ENCODE measurements around the gene NAALADL1.
A peak's percentile ranks its signal among the peaks of the same experiment; 100 is the strongest.

The NAALADL1 gene, protein sequence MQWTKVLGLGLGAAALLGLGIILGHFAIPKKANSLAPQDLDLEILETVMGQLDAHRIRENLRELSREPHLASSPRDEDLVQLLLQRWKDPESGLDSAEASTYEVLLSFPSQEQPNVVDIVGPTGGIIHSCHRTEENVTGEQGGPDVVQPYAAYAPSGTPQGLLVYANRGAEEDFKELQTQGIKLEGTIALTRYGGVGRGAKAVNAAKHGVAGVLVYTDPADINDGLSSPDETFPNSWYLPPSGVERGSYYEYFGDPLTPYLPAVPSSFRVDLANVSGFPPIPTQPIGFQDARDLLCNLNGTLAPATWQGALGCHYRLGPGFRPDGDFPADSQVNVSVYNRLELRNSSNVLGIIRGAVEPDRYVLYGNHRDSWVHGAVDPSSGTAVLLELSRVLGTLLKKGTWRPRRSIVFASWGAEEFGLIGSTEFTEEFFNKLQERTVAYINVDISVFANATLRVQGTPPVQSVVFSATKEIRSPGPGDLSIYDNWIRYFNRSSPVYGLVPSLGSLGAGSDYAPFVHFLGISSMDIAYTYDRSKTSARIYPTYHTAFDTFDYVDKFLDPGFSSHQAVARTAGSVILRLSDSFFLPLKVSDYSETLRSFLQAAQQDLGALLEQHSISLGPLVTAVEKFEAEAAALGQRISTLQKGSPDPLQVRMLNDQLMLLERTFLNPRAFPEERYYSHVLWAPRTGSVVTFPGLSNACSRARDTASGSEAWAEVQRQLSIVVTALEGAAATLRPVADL

DNA sequence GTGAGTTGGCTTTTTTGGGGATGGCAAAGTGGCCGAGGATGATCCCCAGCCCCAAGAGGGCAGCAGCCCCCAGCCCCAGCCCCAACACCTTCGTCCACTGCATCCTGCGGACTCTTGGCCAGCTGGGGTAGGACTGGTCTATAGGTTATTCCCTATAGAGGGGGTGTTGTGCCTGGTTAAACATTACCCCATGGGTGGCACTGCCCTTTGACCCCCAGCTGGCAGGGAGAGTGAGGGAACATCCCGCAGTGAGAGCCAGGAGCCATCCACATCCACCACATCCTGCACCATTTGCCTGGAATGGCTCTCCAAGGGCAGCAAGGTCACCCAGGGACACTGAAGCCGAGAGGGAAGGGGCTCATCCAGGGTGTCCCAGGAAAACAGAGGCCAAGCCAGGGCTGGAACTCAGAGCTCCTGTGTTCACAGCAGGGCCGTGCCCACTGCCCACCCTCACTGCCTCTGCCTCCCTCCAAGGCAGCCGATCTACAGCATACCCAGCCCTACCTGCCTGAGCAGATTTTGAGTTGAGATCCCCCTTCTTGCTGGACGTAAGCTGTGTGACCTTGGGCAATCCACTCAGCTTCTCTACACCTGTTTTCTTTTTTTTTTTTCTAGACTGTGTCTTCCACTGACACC, at the start of gene NAALADL1:
Gene NAALADL1, minus strand, starts transcription at position 135 of the 636 bp plus-strand sequence. Its CDS starts 32 bp downstream, at position 103.
- DNase-seq, result no peak

DNA sequence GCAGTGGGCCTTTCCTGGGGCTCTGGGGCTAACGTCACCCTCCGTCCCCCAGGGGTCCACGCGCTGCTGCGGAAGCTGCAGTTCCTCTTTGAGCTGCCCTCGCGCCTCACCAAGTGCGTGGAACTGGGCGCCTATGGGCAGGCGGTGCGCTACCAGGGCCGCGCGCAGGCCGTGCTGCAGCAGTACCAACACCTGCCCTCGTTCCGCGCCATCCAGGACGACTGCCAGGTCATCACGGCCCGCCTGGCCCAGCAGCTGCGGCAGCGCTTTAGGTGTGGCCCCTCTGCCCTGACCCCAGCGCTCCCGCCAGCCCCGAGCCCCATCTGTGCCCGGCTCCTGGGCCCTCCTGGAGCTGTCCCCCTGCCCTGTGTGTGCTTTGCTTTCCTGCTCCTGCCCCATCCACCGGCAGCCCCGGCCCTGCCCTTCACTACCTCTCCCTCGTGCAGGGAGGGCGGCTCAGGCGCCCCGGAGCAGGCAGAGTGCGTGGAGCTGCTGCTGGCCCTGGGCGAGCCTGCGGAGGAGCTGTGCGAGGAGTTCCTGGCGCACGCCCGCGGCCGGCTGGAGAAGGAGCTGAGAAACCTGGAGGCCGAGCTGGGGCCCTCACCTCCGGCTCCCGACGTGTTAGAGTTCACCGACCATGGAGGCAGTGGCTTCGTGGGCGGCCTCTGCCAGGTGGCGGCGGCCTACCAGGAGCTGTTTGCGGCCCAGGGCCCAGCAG, 49.6 kb upstream of the NAALADL1 start:
- no peak for DNase-seq

DNA sequence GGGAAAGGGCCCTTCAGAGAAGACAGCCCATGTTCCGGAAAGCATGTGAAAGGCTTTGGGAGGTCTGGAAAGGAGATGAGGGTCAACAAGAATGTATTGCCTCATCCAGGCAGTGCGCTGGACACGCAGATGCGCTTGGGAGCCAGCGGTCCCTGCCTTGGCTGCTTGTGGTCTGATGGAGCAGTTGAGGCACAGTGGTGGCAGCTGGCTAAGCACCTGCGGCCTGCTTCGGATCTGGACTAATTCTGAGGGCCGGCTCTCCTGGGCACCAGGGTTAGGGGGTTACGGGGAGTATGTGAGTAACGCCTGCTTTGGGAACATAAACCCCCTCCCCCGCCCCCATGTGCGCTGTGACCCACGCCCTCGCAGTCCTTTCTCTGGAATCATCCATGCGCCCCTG, 48.7 kb upstream of the NAALADL1 start:
- no peak for DNase-seq

DNA sequence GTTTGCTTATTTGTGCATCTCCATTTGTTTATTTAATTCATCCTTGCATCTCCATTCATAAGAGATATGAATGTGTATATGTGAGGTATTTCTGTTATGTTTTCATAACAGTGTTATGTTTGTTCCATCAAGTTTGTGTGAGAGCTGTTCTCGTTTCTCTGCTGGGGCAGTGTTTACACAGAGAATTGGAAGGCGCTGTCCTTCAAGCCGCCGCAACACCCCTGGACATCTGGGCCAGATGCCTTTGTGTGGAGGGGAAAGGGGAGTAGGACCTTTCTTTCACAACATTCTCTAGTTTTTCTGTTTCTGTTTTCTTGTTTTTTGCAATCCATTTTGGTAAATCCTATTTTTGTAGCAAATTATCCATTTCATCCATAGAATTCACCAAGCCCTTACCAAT, 46.3 kb upstream of the NAALADL1 start:
- no peak for DNase-seq

DNA sequence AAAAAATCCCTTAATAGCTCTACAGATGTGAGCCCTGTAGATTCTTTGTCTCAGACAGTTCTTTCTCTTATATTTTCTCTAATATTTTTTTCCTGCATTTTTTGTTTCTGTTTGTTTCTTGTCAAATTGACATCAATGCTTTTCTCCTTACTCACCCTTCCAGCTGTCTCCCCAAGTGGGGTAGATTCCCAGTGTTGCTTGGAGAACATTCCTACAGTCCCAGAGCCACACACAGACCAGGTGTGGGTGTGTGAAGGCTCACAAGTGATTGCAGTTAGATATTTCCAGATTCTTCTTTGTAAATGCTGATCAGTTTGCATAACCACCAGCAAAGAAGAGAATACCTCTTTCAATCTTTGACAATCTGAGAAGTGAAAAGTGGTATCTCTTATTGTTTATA, 45.1 kb upstream of the NAALADL1 start:
- no peak for DNase-seq

DNA sequence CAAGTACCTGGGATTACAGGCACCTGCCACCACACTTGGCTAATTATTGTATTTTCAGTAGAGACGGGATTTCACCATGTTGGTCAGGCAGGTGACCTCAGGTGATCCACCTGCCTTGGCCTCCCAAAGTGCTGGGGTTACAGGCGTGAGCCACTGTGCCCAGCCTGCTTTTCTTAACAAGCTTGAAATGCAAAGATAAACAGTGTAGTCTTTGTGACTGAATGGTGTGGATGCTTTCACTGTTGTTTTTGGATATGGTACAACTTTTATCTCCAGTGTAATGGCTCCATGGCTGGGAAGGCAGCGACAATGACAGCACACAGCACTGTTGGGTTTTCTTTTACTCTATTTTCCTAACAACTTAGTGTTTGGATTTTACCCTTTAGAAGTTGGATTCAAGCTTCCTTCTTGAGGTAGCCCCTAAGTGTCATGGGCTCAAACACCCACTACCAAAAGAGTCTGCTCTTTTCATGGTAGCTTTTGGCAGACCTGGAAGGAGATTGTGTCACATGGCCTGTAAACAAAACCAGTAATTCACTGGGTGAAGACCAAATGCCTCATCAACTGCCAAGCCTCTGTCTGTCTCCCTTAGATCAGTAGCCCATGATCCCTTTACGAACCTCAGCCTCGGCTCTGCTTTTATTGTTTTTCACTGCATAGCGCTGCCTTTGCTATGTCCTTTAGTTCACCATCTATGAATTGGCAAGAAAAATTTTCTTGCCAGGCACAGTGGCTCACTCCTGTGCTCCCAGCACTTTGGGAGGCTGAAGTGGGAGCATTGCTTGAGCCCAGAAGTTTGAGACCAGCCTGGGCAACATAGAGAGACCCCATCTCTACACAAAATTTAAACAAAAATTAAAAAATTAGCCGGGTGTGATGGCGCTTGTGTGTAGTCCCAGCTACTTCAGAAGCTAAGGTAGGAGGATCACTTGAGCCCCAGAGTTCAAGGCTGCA, 44.1 kb upstream of the NAALADL1 start:
- peak in 1 of 2 experiments; percentile 10 for DNase-seq

DNA sequence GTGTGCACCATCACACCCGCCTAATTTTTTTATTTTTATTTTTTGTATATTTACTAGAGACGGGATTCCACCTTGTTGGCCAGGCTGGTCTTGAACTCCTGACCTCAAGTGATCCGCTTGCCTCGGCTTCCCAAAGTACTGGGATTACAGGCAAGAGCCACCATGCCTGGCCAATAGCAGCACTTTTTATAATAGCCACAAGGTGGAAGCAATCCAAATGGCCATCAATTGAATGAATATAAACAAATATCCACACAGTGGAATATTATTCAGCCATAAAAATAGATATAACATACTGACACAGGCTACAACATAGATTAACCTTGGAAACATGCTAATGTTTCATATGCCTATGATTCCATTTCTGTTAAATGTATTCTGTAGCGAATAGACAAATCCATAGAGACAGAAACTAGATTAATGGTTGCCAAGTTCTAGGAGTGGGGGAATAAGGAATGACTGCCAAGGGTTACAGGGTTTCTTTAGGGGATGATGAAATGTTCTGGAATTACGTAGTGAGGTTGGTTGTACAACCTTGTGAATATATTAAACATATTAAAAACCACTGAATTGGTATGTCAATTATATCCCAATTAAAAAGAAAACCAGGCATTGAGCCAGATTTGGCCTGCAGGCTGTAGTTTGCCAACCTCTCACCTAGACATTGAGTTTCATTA, 42.5 kb upstream of the NAALADL1 start:
- DNase-seq, result no peak

DNA sequence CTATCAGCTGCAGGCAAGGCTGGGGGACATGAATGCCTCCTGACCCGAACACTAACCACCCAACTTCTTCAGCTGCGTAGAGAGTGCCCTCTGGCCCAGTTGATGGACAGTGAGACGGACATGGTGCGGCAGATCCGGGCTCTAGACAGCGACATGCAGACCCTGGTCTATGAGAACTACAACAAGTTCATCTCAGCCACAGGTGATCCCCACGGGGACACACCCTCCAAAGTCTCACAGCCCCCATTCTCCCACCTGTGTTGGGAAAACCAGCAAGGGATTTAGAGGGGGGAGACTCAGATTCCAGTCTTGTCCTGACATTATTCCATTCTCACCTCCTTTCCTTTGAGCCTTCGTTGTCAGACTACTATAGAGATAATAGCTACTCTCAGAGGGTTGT, 38.6 kb upstream of the NAALADL1 start:
- no peak for DNase-seq

DNA sequence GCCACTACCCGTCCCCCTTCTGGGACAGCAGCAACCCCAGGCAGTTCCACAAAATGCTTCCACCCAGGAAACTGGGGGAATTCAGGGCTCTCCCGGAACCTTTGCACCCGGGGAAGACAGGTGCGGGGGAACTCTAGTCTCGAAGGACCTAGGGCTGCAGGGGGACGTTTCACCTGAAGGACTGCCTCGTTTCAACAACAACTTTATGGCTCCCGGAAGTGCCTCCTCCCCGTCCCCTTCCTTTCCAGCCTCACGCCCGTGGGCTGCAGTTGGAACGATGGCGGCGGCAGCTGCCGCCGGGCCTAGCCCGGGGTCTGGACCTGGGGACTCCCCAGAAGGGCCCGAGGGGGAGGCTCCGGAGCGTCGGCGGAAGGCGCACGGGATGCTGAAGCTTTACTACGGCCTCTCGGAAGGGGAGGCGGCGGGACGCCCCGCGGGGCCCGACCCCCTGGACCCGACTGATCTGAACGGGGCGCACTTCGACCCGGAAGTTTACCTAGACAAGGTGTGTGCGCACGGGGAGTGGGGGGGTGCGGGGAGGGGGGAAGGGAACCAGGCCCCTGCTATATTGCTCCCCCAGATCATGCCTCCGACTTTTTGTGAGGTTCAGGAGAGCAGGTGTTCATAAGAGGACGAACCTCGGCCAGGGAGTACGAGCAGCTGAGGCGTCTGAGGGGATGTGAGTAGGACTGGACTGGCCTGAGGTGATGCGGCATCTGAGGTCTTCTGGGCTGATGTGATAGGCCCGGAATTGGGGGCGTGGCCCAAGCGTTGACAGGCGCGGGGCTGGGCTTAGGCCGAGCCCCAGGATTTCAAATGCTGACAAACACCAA, 37.8 kb upstream of the NAALADL1 start, which contains the start of gene VPS51:
Gene VPS51, plus strand, starts transcription at position 241 of the 833 bp plus-strand sequence. Its CDS starts 37 bp downstream, at position 278.
- DNase-seq, result peak; percentile 85 to 93

DNA sequence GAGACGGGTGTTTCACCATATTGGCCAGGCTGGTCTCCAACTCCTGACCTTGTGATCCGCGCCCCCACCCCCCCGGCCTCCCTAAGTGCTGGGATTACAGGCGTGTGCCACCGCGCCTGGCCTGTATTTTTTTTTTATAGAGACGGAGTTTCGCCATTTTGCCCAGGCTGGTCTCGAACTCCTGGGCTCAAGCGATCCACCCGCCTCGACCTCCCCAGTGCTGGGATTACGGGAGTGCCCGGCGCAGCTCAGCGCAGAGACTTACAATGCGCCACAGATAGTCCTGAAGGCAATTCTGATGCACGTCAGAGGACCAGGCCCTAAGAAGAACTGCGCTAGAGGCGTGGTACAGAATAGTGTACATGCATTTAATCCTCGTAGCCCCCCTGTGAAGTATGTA, 37.1 kb upstream of the NAALADL1 start:
- DNase-seq, result no peak

DNA sequence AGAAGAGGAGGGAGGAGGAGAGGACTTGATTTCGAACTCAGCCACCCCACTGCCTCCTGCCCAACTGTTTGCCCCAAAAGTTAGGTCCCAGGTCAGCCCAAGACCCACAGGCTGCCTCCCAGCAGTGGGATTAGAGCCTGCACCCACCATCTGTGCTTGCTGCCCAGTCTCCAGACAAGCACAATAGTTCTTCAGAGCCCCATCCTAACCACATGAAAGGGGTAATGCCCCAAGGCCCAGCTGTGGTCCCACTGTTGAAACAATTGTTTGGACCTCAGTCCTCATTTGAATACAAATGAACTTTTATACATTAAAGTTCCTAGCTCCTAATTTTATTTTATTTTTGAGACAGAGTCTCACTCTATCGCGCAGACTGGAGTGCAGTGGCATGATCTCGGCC, 32.3 kb upstream of the NAALADL1 start:
- no peak for DNase-seq

DNA sequence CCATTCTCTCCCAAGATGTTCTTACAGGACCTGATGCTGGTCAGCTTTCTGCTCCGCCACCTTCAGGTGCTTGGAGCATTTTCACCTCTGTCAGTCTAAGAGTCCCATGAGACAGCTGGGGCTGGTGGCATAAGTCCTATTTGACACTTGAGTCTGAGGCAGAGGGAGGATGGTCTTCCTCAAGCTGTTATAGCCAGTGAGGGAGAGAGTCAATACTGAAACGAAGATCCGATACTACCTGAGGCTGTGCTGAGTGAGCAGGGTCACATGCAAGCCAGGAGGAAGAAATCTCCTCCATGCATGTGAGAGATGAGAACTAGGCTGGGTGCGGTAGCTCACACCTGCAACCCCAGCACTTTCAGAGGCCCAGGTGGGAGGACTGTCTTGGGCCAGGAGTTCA, 31.3 kb upstream of the NAALADL1 start:
- DNase-seq, result no peak

DNA sequence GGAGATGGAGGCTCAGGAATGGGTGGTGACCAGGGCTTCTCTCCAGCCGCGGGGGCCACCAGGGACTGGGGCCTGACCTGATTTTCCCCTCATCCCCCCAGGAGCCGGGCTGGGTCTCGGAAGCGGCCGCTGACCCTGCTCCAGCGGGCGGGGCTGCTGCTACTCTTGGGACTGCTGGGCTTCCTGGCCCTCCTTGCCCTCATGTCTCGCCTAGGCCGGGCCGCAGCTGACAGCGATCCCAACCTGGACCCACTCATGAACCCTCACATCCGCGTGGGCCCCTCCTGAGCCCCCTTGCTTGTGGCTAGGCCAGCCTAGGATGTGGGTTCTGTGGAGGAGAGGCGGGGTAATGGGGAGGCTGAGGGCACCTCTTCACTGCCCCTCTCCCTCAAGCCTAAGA, 29.5 kb upstream of the NAALADL1 start:
- DNase-seq, result no peak

DNA sequence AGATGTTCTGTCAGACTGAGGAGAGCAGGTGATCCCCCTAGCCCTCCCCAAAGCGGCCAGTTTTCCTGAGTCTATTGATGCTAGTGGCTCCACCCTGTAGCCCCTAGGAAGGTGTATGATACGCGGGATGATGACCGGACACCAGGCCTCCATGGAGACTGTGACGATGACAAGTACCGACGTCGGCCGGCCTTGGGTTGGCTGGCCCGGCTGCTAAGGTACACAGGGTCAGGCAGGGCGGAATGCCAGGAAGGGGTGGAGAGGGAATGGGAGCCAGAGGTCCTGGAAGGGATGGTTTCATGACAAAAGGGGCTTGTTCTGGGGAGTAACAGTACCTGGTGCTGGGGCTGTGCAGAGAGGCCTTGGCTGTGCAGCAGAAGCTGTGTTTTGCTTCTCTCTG, 28.9 kb upstream of the NAALADL1 start:
- no peak for DNase-seq

DNA sequence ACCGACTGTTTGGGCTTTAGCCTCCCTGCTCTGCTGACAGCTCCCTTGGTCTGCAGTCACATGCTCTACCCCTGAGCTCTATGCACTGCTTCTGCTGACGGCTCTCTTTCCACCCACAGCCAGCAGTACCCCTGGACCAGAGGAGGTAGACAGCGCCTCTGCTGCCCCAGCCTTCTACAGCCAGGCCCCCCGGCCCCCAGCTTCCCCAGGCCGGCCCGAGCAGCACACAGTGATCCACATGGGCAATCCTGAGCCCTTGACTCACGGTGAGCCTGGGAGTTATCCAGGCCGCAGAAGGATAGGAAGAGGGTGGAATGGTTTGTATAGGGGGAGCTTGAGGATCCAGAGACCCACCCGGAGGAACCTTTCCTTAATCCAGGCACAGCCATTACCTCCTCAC, 28.5 kb upstream of the NAALADL1 start:
- no peak for DNase-seq

DNA sequence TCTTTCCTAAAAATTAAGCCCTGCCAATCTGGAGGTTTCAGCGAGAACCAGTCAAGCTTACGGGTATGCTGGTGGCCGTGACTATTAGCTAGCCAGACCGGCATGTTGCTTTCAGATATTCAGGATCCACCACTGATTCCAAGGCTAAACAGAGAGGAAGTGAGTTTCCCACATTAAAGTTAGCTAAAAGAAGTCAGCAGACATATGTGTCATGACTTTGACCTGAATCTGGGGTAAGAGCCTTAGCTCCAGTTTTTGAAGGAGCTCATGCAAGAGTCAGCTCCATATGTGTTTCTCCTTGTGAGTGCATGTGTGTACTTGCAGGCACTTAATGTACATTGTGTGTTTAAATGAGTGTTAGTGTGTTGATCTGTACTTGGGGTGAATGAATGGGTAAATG, 27.1 kb upstream of the NAALADL1 start:
- no peak for DNase-seq

DNA sequence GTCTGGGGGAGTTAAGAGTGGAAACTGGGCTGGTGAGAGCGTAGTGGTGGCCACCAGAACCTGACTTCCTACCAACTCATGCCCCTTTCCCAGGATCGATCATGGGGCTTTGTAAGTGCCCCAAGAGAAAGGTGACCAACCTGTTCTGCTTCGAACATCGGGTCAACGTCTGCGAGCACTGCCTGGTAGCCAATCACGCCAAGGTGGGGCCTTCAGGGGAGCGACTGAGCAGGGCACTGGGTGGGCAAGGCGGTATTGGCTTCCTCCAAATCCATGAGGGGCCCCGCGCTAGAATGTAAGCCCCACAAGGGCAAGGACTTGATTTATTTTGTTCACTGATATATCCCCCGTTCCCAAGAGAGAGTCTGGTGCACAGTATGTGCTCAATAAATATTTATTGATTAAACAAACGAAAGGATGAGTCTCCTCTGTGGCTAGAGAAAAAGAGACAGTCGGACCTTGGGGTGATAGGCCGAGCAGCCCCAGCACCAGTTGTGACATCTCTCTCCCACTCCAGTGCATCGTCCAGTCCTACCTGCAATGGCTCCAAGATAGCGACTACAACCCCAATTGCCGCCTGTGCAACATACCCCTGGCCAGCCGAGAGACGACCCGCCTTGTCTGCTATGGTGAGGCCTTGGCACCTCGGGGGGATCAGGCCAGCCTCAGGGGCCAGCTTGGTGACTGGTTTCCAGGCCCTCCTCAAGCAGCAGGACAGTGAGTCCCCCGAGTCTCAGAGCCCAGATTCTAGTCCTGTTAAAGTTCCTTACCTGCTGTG, 26.4 kb upstream of the NAALADL1 start:
- no peak for DNase-seq

DNA sequence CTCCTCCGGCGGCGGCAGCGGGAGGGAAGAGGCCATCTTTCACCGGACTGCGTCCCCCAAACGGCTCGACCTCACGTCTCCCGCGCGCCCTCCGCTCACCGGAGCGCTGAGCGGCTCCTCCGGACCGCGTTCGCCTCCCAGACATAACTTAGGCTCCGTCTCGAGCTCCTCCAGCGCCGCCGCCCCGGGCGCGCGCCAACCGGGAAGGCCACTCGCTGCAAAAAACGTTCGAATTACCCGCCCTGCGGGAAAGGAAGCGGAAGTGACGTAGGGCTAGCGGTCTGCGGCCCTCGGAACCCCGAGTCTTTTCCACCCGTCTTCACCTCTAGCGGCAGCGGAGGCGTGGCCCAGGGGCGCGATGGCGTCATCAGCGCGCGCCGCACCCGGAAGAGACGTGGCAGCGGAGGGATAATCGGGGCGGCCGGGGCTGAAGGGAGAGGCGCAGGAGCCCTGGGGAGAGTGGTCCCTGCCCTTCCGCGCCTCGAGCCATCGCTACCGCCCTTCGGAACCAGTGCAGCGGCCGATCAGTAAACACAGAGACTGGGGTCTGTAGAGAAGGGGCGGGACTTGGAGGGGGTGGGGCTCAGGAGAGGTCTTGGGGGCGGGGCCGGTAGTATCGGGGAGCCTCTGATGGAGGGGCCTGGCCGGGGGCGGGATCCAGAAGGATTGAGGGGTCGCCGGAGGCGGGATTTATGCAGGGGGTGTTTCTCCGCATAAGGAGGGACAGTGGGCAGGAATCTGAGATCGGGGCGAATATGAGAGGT, 25.7 kb upstream of the NAALADL1 start, which contains the start of the genes CDCA5 and ZFPL1:
Gene CDCA5, minus strand, starts transcription at position 207 of the 764 bp plus-strand sequence. Its CDS starts 62 bp downstream, at position 145.
Gene ZFPL1, plus strand, starts transcription at position 389 of the 764 bp plus-strand sequence. CDS start 477 bp downstream, outside the sequence.
- DNase-seq, result peak; percentile 95 to 96

Measured in NCI-H2081 (cell line).